Mesenchymal stem cell (in vitro differentiated cells and primary cell): ENCODE results near the gene TCTA.
A peak's percentile ranks its signal among the peaks of the same experiment; 100 is the strongest.

Source experiments
- DNase-seq: peaks from one replicate; pipeline ENCODE4 v3.0.0-alpha.2; 2013
- H2AFZ ChIP-seq: one replicate; pipeline ENCODE4 v1.6.1; 2013; ENCODE audit warnings: low read depth, mild to moderate bottlenecking, control low read depth, inconsistent platforms, low read length, moderate library complexity
- H2AK5ac ChIP-seq: 2 replicates; pipeline ENCODE4 v1.6.1; 2013; ENCODE audit warnings: low read length, moderate library complexity, mild to moderate bottlenecking, inconsistent platforms; ENCODE audit not compliant: severe bottlenecking
- H2BK120ac ChIP-seq: one replicate; pipeline ENCODE4 v1.6.1; 2013; ENCODE audit warnings: low read depth, mild to moderate bottlenecking, inconsistent platforms, low read length, moderate library complexity
- H2BK12ac ChIP-seq, 2 experiments: one replicate each; pipeline ENCODE4 v1.6.1; 2013; ENCODE audit warnings: inconsistent platforms in 2 of 2, low read length in 2 of 2, mild to moderate bottlenecking in 2 of 2, moderate library complexity in 2 of 2, control low read depth in 1 of 2
- H2BK15ac ChIP-seq: one replicate; pipeline ENCODE4 v1.6.1; 2013; ENCODE audit warnings: mild to moderate bottlenecking, low read depth, inconsistent platforms; ENCODE audit not compliant: poor library complexity, severe bottlenecking
- H2BK5ac ChIP-seq: 2 replicates; pipeline ENCODE4 v1.6.1; 2013; ENCODE audit warnings: low read depth, mild to moderate bottlenecking, low read length, control low read depth, inconsistent platforms; ENCODE audit not compliant: poor library complexity, severe bottlenecking
- H3K14ac ChIP-seq, 2 experiments: one replicate each; pipeline ENCODE4 v1.6.1; 2013; ENCODE audit warnings: inconsistent platforms in 2 of 2, low read length in 2 of 2, control low read depth in 1 of 2, mild to moderate bottlenecking in 1 of 2, moderate library complexity in 1 of 2
- H3K18ac ChIP-seq, 2 experiments: one replicate each; pipeline ENCODE4 v1.6.1; 2013; ENCODE audit warnings: inconsistent platforms in 2 of 2, low read length in 2 of 2, control low read depth in 1 of 2, low read depth in 1 of 2, mild to moderate bottlenecking in 1 of 2
- H3K23ac ChIP-seq, 2 experiments: one replicate each; pipeline ENCODE4 v1.6.1; 2013; ENCODE audit warnings: inconsistent platforms in 2 of 2, low read length in 2 of 2, mild to moderate bottlenecking in 2 of 2, moderate library complexity in 2 of 2, control low read depth in 1 of 2
- H3K27ac ChIP-seq: 2 replicates; pipeline ENCODE4 v1.5.1; 2013; ENCODE audit warnings: mild to moderate bottlenecking, moderate library complexity, low read length, control low read depth, inconsistent platforms; ENCODE audit not compliant: poor library complexity, severe bottlenecking
- H3K27me3 ChIP-seq, 2 experiments: 2 replicates each; pipeline versions ENCODE4 v1.6.1 to v1.7.0; 2013; ENCODE audit warnings: low read length in 2 of 2, mild to moderate bottlenecking in 2 of 2, moderate library complexity in 2 of 2, control low read depth in 1 of 2, inconsistent platforms in 1 of 2; ENCODE audit not compliant: control insufficient read depth in 1 of 2, insufficient read depth in 1 of 2
- H3K36me3 ChIP-seq, 2 experiments: 2 replicates each; pipeline versions ENCODE4 v1.6.1 to v1.7.0; 2013; ENCODE audit warnings: low read length in 2 of 2, control low read depth in 1 of 2, inconsistent platforms in 1 of 2, low read depth in 1 of 2, mild to moderate bottlenecking in 1 of 2; ENCODE audit not compliant: insufficient read depth in 2 of 2, control insufficient read depth in 1 of 2
- H3K4ac ChIP-seq, 2 experiments: one replicate each; pipeline ENCODE4 v1.6.1; 2013; ENCODE audit warnings: inconsistent platforms in 2 of 2, low read length in 2 of 2, mild to moderate bottlenecking in 2 of 2, moderate library complexity in 2 of 2, control low read depth in 1 of 2, low read depth in 1 of 2
- H3K4me1 ChIP-seq: 2 replicates; pipeline ENCODE4 v1.6.1; 2013; ENCODE audit warnings: low read depth, low read length, control low read depth; ENCODE audit not compliant: control insufficient read depth, insufficient read depth
- H3K4me2 ChIP-seq: 2 replicates; pipeline ENCODE4 v1.6.1; 2013; ENCODE audit warnings: low read length, mild to moderate bottlenecking, inconsistent platforms; ENCODE audit not compliant: poor library complexity, severe bottlenecking
- H3K4me3 ChIP-seq, 2 experiments: 2 replicates each; pipeline versions ENCODE4 v1.5.1 to v1.7.0; 2013; ENCODE audit warnings: low read length in 2 of 2, mild to moderate bottlenecking in 2 of 2, control low read depth in 1 of 2, low read depth in 1 of 2; ENCODE audit not compliant: insufficient read depth in 1 of 2
- H3K79me1 ChIP-seq: replicated peaks from 2 replicates; pipeline ENCODE4 v1.6.1; 2013; ENCODE audit warnings: mild to moderate bottlenecking, control low read depth, low read length, inconsistent platforms; ENCODE audit not compliant: poor library complexity, severe bottlenecking
- H3K9ac ChIP-seq: 2 replicates; pipeline ENCODE4 v1.7.0; 2013; ENCODE audit warnings: mild to moderate bottlenecking, low read length, moderate library complexity
- H3K9me3 ChIP-seq: 2 replicates; pipeline ENCODE4 v1.7.0; 2013; ENCODE audit warnings: mild to moderate bottlenecking, low read length; ENCODE audit not compliant: control insufficient read depth
- H4K8ac ChIP-seq: one replicate; pipeline ENCODE4 v1.6.1; 2013; ENCODE audit warnings: inconsistent platforms, mild to moderate bottlenecking, low read length, moderate library complexity
- H4K91ac ChIP-seq: one replicate; pipeline ENCODE4 v1.6.1; 2013; ENCODE audit warnings: mild to moderate bottlenecking, low read length, inconsistent platforms
- WGBS: methylation state at CpG from one replicate; pipeline ENCODE4 v1.1.7; 2013; ENCODE audit warnings: mixed read lengths; 5-methylcytosine and 5-hydroxymethylcytosine counted together

Gene TCTA

GRCh38 chr3:49460956-49461355 is 48.7 kb downstream of the TCTA start:
- Histone ChIP-seq H2AFZ (peak overlapping the region; percentile 32), H3K9ac (no peak overlapping the region), H4K91ac (peak overlapping the region; percentile 79), H2BK5ac (no peak overlapping the region), H3K27me3 (peaks cover 0 to 3% of the 10 kb centered on the region in 2 experiments), H3K4me3 (no peak overlapping the region), H2BK120ac (no peak overlapping the region), H4K8ac (peak overlapping the region; percentile 89), H3K79me1 (no peaks in the 10 kb centered on the region), H3K4ac (no peak overlapping the region), H3K4me2 (no peak overlapping the region), H3K27ac (no peak overlapping the region), H2BK12ac (peak overlapping the region in 1 of 2 experiments; percentile 12), H3K18ac (peak overlapping the region; percentile 22 to 58), H3K23ac (no peak overlapping the region), H3K36me3 (no peaks in the 10 kb centered on the region), H2BK15ac (peak overlapping the region; percentile 26), H3K9me3 (no peaks in the 10 kb centered on the region), H3K4me1 (peaks cover 15% of the 10 kb centered on the region), H2AK5ac (peak overlapping the region; percentile 26), H3K14ac (no peak overlapping the region)
- WGBS = 82% methylated on average over 4 of the region's 4 CpGs
- DNase-seq = no peak

GRCh38 chr3:49461443-49462171 is 49.4 kb downstream of the TCTA start:
- H3K4ac ChIP-seq = peak overlapping the region; percentile 6 to 37
- peaks cover 0 to 3% of the 10 kb centered on the region in 2 experiments for H3K27me3 ChIP-seq
- no peaks in the 10 kb centered on the region for H3K9me3 ChIP-seq
- no peaks in the 10 kb centered on the region for H3K79me1 ChIP-seq
- WGBS = 0% methylated on average over 1 of the region's 1 CpG
- peak overlapping the region; percentile 22 for H3K27ac ChIP-seq
- peak overlapping the region; percentile 47 for H3K9ac ChIP-seq
- H4K91ac ChIP-seq = peak overlapping the region; percentile 79
- DNase-seq = peak; percentile 72
- no peak overlapping the region for H3K4me3 ChIP-seq
- no peaks in the 10 kb centered on the region for H3K36me3 ChIP-seq
- H3K14ac ChIP-seq = peak overlapping the region in 1 of 2 experiments; percentile 4
- H2AFZ ChIP-seq = peak overlapping the region; percentile 32
- no peak overlapping the region for H2BK5ac ChIP-seq
- peaks cover 14% of the 10 kb centered on the region for H3K4me1 ChIP-seq
- H2BK12ac ChIP-seq = peak overlapping the region in 1 of 2 experiments; percentile 22
- H2BK120ac ChIP-seq = no peak overlapping the region
- H3K18ac ChIP-seq = peak overlapping the region; percentile 63 to 70
- no peak overlapping the region for H3K4me2 ChIP-seq
- H4K8ac ChIP-seq = peak overlapping the region; percentile 89
- no peak overlapping the region for H2AK5ac ChIP-seq
- H2BK15ac ChIP-seq = no peak overlapping the region
- H3K23ac ChIP-seq = no peak overlapping the region

- Histone ChIP-seq H3K36me3 (no peaks in the 10 kb centered on the region), H3K4me3 (no peak overlapping the region), H4K91ac (no peak overlapping the region), H2AK5ac (no peak overlapping the region), H4K8ac (no peak overlapping the region), H3K9ac (peak overlapping the region; percentile 47), H2BK120ac (no peak overlapping the region), H3K23ac (no peak overlapping the region), H3K14ac (no peak overlapping the region), H3K27me3 (peaks cover 0 to 3% of the 10 kb centered on the region in 2 experiments), H3K4ac (no peak overlapping the region), H2BK12ac (no peak overlapping the region), H3K4me1 (peaks cover 14% of the 10 kb centered on the region), H2BK5ac (no peak overlapping the region), H3K27ac (no peak overlapping the region), H3K18ac (no peak overlapping the region), H3K79me1 (no peaks in the 10 kb centered on the region), H3K9me3 (no peaks in the 10 kb centered on the region), H2BK15ac (no peak overlapping the region), H2AFZ (no peak overlapping the region), H3K4me2 (no peak overlapping the region)
- WGBS = 54% methylated on average over 3 of the region's 3 CpGs
- peak; percentile 73 for DNase-seq
Observed at GRCh38 chr3:49462222-49462621, 50.0 kb downstream of the TCTA start.

DNA sequence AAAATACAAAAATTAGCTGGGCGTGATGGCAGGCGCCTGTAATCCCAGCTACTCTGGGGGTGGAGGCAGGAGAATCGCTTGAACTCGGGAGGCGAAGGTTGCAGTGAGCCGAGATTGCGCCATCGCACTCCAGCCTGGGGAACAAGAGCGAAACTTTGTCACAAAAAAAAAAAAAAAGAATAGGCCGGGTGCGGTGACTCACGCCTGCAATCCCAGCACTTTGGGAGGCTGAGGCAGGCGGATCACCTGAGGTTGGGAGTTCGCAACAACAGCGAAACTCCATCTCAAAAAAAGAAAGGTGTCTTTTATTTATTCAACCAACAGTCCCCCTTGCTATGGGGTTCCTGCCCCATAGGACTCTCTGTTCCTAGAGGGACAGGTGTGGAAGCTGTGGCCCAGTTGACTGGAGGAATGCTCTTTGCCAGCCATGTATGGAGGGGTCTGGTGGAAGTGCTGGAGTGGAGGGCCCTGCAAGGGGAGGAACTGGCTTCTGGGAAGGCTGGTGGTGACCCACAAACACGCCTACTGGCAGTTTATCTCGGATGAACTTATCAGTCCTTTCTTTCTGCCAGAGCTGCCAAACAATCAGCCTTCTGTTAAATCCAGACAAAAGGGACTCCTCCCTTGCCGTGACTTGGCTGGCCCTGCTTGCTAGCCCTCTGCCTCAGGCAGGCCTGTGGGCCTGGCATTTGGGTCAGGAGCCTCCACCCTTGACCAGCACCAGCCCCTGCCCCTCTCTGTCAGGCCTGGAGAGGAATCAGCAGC is 53.2 kb downstream of the TCTA start:
- no peak for DNase-seq
- Histone ChIP-seq H3K79me1 (no peaks in the 10 kb centered on the region), H2BK120ac (no peak overlapping the region), H3K18ac (peak overlapping the region; percentile 37 to 80), H3K14ac (no peak overlapping the region), H3K27me3 (no peaks in the 10 kb centered on the region), H3K23ac (no peak overlapping the region), H2BK15ac (peak overlapping the region; percentile 86), H3K4ac (peak overlapping the region in 1 of 2 experiments; percentile 94), H3K27ac (no peak overlapping the region), H2BK5ac (no peak overlapping the region), H2AK5ac (no peak overlapping the region), H3K4me2 (no peak overlapping the region), H2AFZ (no peak overlapping the region), H3K9me3 (no peaks in the 10 kb centered on the region), H3K9ac (no peak overlapping the region), H4K91ac (peak overlapping the region; percentile 74), H2BK12ac (peak overlapping the region; percentile 2 to 59), H3K36me3 (peaks cover 0 to 3% of the 10 kb centered on the region in 2 experiments), H3K4me3 (no peak overlapping the region), H3K4me1 (peaks cover 18% of the 10 kb centered on the region), H4K8ac (peak overlapping the region; percentile 78)
- WGBS = 87% methylated on average over 17 of the region's 18 CpGs
